NB4 (cell line): ENCODE data around the gene SMARCA2.
"Not testable (repeated sequence)": the region's sequence is repeated elsewhere in the genome, so short reads cannot be mapped to it uniquely, and the experiment has no call there.

ENCODE experiments used
- DNase-seq: peaks from one replicate; pipeline ENCODE4 v3.0.0; 2010; ENCODE audit warnings: low read depth
- H3K4me3 ChIP-seq: one replicate; pipeline ENCODE4 v1.5.1; 2011; ENCODE audit warnings: mild to moderate bottlenecking, low read depth, low read length, moderate library complexity
- CTCF ChIP-seq: IDR thresholded peaks from one replicate; pipeline ENCODE4 v1.5.1; 2012; ENCODE audit warnings: low read depth, low read length
- MAX ChIP-seq: IDR thresholded peaks from 2 replicates; pipeline ENCODE4 v1.6.1; 2011; ENCODE audit warnings: low read depth, low read length
- MYC ChIP-seq: IDR thresholded peaks from 2 replicates; pipeline ENCODE4 v1.6.1; 2011; ENCODE audit warnings: low read depth, low read length
- POLR2A ChIP-seq: IDR thresholded peaks from 2 replicates; pipeline ENCODE4 v1.6.1; 2011; ENCODE audit warnings: mild to moderate bottlenecking; ENCODE audit not compliant: insufficient read length; ENCODE audit errors: extremely low read depth

The SMARCA2 gene

GRCh38 chr9:2138646-2139045 lies 123.5 kb downstream of the SMARCA2 start:
- no peak for DNase-seq
- H3K4me3 ChIP-seq: no peak overlapping the region

GRCh38 chr9:2140600-2141223 lies 125.6 kb downstream of the SMARCA2 start:
- H3K4me3 ChIP-seq: no peak overlapping the region
- TF ChIP-seq MYC: no peak
- TF ChIP-seq MAX: no peak
- TF ChIP-seq POLR2A: no peak
- no peak for DNase-seq

More at GRCh38 chr9:2138646-2139045, 123.5 kb downstream of the SMARCA2 start:
- no peak for TF ChIP-seq CTCF
- no peak for TF ChIP-seq MAX
- TF ChIP-seq POLR2A: no peak
- no peak for TF ChIP-seq MYC

- no peak for TF ChIP-seq MAX
- no peak for TF ChIP-seq MYC
- no peak for TF ChIP-seq CTCF
- no peak for TF ChIP-seq POLR2A
- H3K4me3 ChIP-seq: no peak overlapping the region
- DNase-seq: no peak
These were observed 127.1 kb downstream of the SMARCA2 start for GRCh38 chr9:2142212-2142611.

- no peak for DNase-seq
- TF ChIP-seq MYC (no peak), POLR2A (no peak), MAX (no peak), CTCF (no peak)
- no peak overlapping the region for H3K4me3 ChIP-seq
These were observed 129.5 kb downstream of the SMARCA2 start for GRCh38 chr9:2144619-2145018.

- no peak overlapping the region for H3K4me3 ChIP-seq
- TF ChIP-seq MAX: no peak
- TF ChIP-seq MYC: no peak
- no peak for TF ChIP-seq CTCF
- no peak for TF ChIP-seq POLR2A
- no peak for DNase-seq
These were observed 130.6 kb downstream of the SMARCA2 start for GRCh38 chr9:2145746-2146145.

- peak; percentile 48 for DNase-seq
- TF ChIP-seq CTCF: peak; percentile 51
- not testable (repeated sequence) for H3K4me3 ChIP-seq
These were observed 131.6 kb downstream of the SMARCA2 start for GRCh38 chr9:2146700-2147099.
